Measurements from ENCODE around the gene MEOX1. TPM values are rescaled to one million over a fixed set of nuclear protein-coding genes. Genes with fewer than 3 reads are reported as not detected.

MEOX1 gene
- total RNA-seq, 4 donors from 2014 or later = 2.7 to 6.4 (median 4.2) TPM

- no peak for TF ChIP-seq CTCF (IDR thresholded peaks at IDR 0.05)
- no peak for TF ChIP-seq EP300 (IDR thresholded peaks at IDR 0.05)
- no peak for TF ChIP-seq POLR2AphosphoS5 (IDR thresholded peaks at IDR 0.05)
- TF ChIP-seq POLR2A (IDR thresholded peaks at IDR 0.05) = no peak
- H3K27ac ChIP-seq = no peak overlapping the region
- H3K4me1 ChIP-seq = peaks cover 33% of the 10 kb centered on the region
- 80% methylated on average over 1 of the region's 1 CpG for WGBS
- H3K9me3 ChIP-seq = no peaks in the 10 kb centered on the region
- no peaks in the 10 kb centered on the region for H3K36me3 ChIP-seq
- DNase-seq (ENCODE audit: low spot score in 2 of 2) = no peak
- H3K27me3 ChIP-seq = no peaks in the 10 kb centered on the region
- H3K4me3 ChIP-seq = no peak overlapping the region
These were observed 45.7 kb downstream of the MEOX1 start for GRCh38 chr17:43616029-43616351.

GRCh38 chr17:43615330-43616028 is 46.2 kb downstream of the MEOX1 start:
- Histone ChIP-seq H3K4me1 (peaks cover 33% of the 10 kb centered on the region), H3K27me3 (no peaks in the 10 kb centered on the region), H3K9me3 (no peaks in the 10 kb centered on the region), H3K27ac (no peak overlapping the region), H3K4me3 (no peak overlapping the region), H3K36me3 (no peaks in the 10 kb centered on the region)
- WGBS = 68% methylated on average over 10 of the region's 11 CpGs
- no peak for TF ChIP-seq POLR2A (IDR thresholded peaks at IDR 0.05)
- TF ChIP-seq POLR2AphosphoS5 (IDR thresholded peaks at IDR 0.05) = no peak
- no peak for TF ChIP-seq CTCF (IDR thresholded peaks at IDR 0.05)
- no peak for TF ChIP-seq EP300 (IDR thresholded peaks at IDR 0.05)
- DNase-seq (ENCODE audit: low spot score in 2 of 2) = no peak

- 74% methylated on average over 5 of the region's 5 CpGs for WGBS
- Histone ChIP-seq H3K27ac (no peak overlapping the region), H3K4me1 (peaks cover 33% of the 10 kb centered on the region), H3K27me3 (no peaks in the 10 kb centered on the region), H3K36me3 (no peaks in the 10 kb centered on the region), H3K9me3 (no peaks in the 10 kb centered on the region), H3K4me3 (no peak overlapping the region)
- no peak for TF ChIP-seq POLR2AphosphoS5 (IDR thresholded peaks at IDR 0.05)
- TF ChIP-seq EP300 (IDR thresholded peaks at IDR 0.05) = no peak
- no peak for TF ChIP-seq POLR2A (IDR thresholded peaks at IDR 0.05)
- TF ChIP-seq CTCF (IDR thresholded peaks at IDR 0.05) = no peak
- DNase-seq (ENCODE audit: low spot score in 2 of 2) = no peak
These were observed 47.2 kb downstream of the MEOX1 start for GRCh38 chr17:43614561-43614960.

- no peak overlapping the region for H3K4me3 ChIP-seq
- no peaks in the 10 kb centered on the region for H3K36me3 ChIP-seq
- H3K9me3 ChIP-seq = no peaks in the 10 kb centered on the region
- no peak for DNase-seq (ENCODE audit: low spot score in 2 of 2)
- 36% methylated on average over 6 of the region's 6 CpGs for WGBS
- no peaks in the 10 kb centered on the region for H3K27me3 ChIP-seq
- no peak overlapping the region for H3K27ac ChIP-seq
- H3K4me1 ChIP-seq = peaks cover 33% of the 10 kb centered on the region
- TF ChIP-seq POLR2A (IDR thresholded peaks at IDR 0.05) = no peak
- no peak for TF ChIP-seq POLR2AphosphoS5 (IDR thresholded peaks at IDR 0.05)
- TF ChIP-seq EP300 (IDR thresholded peaks at IDR 0.05) = no peak
- no peak for TF ChIP-seq CTCF (IDR thresholded peaks at IDR 0.05)
These were observed 47.8 kb downstream of the MEOX1 start for GRCh38 chr17:43613917-43614316.

- no peaks in the 10 kb centered on the region for H3K36me3 ChIP-seq
- no peak overlapping the region for H3K27ac ChIP-seq
- no peaks in the 10 kb centered on the region for H3K27me3 ChIP-seq
- WGBS = 95% methylated on average over 3 of the region's 3 CpGs
- no peak for DNase-seq (ENCODE audit: low spot score in 2 of 2)
- H3K4me3 ChIP-seq = no peak overlapping the region
- no peaks in the 10 kb centered on the region for H3K9me3 ChIP-seq
- TF ChIP-seq POLR2A (IDR thresholded peaks at IDR 0.05) = no peak
- TF ChIP-seq CTCF (IDR thresholded peaks at IDR 0.05) = no peak
- no peak for TF ChIP-seq EP300 (IDR thresholded peaks at IDR 0.05)
- no peak for TF ChIP-seq POLR2AphosphoS5 (IDR thresholded peaks at IDR 0.05)
- H3K4me1 ChIP-seq = peaks cover 33% of the 10 kb centered on the region
These were observed 49.2 kb downstream of the MEOX1 start for GRCh38 chr17:43612515-43612914.

Data from suprapubic skin (tissue), 4 donors.